Peyer's patch (tissue), 4 donors: Measurements from ENCODE around the gene CERK. TPM values are rescaled to one million over a fixed set of nuclear protein-coding genes. Genes with fewer than 3 reads are reported as not detected.

Source experiments
- DNase-seq, 3 donors: peaks; one replicate each; pipeline ENCODE4 v3.0.0-alpha.2; 2017 to 2019
- H3K27ac ChIP-seq, 4 donors: fragments of 200-600 bp; sonication (generic); one replicate each; pipeline ENCODE4 v1.5.1; 2016 to 2019
- H3K27me3 ChIP-seq, 2 donors: fragments of 200-600 bp; sonication (generic); one replicate each; pipeline ENCODE4 v1.5.1; 2019
- H3K36me3 ChIP-seq, 3 donors: fragments of 200-600 bp; sonication (generic); one replicate each; pipeline ENCODE4 v1.5.1; 2016 to 2019
- H3K4me1 ChIP-seq, 4 donors: fragments of 200-600 bp; sonication (generic); one replicate each; pipeline ENCODE4 v1.5.1; 2016 to 2019
- H3K4me3 ChIP-seq, 4 donors: fragments of 200-600 bp; sonication (generic); 1 replicate in 3 of 4; 2 replicates in 1 of 4; pipeline ENCODE4 v1.5.1; 2016 to 2019; ENCODE audit warnings: mild to moderate bottlenecking in 1 of 4
- H3K9me3 ChIP-seq, 4 donors: fragments of 200-600 bp; sonication (generic); one replicate each; pipeline ENCODE4 v1.5.1; 2016 to 2019; ENCODE audit warnings: mild to moderate bottlenecking in 1 of 4
- CTCF ChIP-seq, 6 experiments: fragments of 450-650 bp in 4 of 6; fragments of 200-600 bp in 2 of 6; sonication (generic) in 1 of 6; IDR thresholded peaks; one replicate each; pipeline ENCODE4 v1.5.1; 2017 to 2019; ENCODE audit warnings: antibody characterized with exemption in 6 of 6, mild to moderate bottlenecking in 3 of 6, moderate library complexity in 1 of 6
- POLR2A ChIP-seq, 2 donors: fragments of 450-650 bp; IDR thresholded peaks; one replicate each; pipeline ENCODE4 v1.5.1; 2017; ENCODE audit warnings: antibody characterized with exemption in 2 of 2, mild to moderate bottlenecking in 2 of 2, moderate library complexity in 2 of 2
- total RNA-seq, 4 donors: library from RNA; depleted of rRNA; stranded (reverse); fragments of >200 nt; gene quantifications; one replicate each; pipeline ENCODE4 v1.1.0, GENCODE V29; 2016

Gene CERK
- total RNA-seq, 4 donors from 2014 or later: 89.1 to 131 (median 94.7) TPM

GRCh38 chr22:46774253-46774979 is 36.4 kb upstream of the CERK start:
- Histone ChIP-seq H3K27ac (peak overlapping the region; percentile 45 to 82 (median 70)), H3K9me3 (no peaks in the 10 kb centered on the region), H3K4me3 (peak overlapping the region in 1 of 4 donors; percentile 29), H3K27me3 (no peaks in the 10 kb centered on the region), H3K36me3 (no peaks in the 10 kb centered on the region), H3K4me1 (peaks cover 4 to 58% (median 55%) of the 10 kb centered on the region in 4 donors)
- TF ChIP-seq CTCF (IDR thresholded peaks at IDR 0.05): no peak
- TF ChIP-seq POLR2A (IDR thresholded peaks at IDR 0.05): no peak
- DNase-seq: peak; percentile 52 to 84 (median 80)

GRCh38 chr22:46773076-46773475 is 35.0 kb upstream of the CERK start:
- TF ChIP-seq POLR2A (IDR thresholded peaks at IDR 0.05) (no peak), CTCF (IDR thresholded peaks at IDR 0.05) (no peak)
- Histone ChIP-seq H3K36me3 (no peaks in the 10 kb centered on the region), H3K9me3 (no peaks in the 10 kb centered on the region), H3K27me3 (no peaks in the 10 kb centered on the region), H3K4me1 (peaks cover 4 to 63% (median 61%) of the 10 kb centered on the region in 4 donors), H3K4me3 (no peak overlapping the region), H3K27ac (peak overlapping the region; percentile 16 to 82 (median 55))
- no peak for DNase-seq

- Histone ChIP-seq H3K27me3 (no peaks in the 10 kb centered on the region), H3K36me3 (peaks cover 0 to 10% (median 0%) of the 10 kb centered on the region in 3 donors), H3K4me3 (peak overlapping the region in 1 of 4 donors; percentile 6), H3K27ac (peak overlapping the region; percentile 59 to 81 (median 74)), H3K9me3 (no peaks in the 10 kb centered on the region), H3K4me1 (peaks cover 0 to 55% (median 45%) of the 10 kb centered on the region in 4 donors)
- no peak for TF ChIP-seq POLR2A (IDR thresholded peaks at IDR 0.05)
- peak in 2 of 3 donors; percentile 79 for DNase-seq
Measured at GRCh38 chr22:46770726-46771125, 32.7 kb upstream of the CERK start.

- peaks cover 0 to 49% (median 40%) of the 10 kb centered on the region in 4 donors for H3K4me1 ChIP-seq
- peaks cover 0 to 10% (median 0%) of the 10 kb centered on the region in 3 donors for H3K36me3 ChIP-seq
- TF ChIP-seq POLR2A (IDR thresholded peaks at IDR 0.05): no peak
- TF ChIP-seq CTCF (IDR thresholded peaks at IDR 0.05): no peak
- H3K27me3 ChIP-seq: no peaks in the 10 kb centered on the region
- H3K27ac ChIP-seq: peak overlapping the region; percentile 59 to 81 (median 74)
- H3K4me3 ChIP-seq: peak overlapping the region in 1 of 4 donors; percentile 6
- H3K9me3 ChIP-seq: no peaks in the 10 kb centered on the region
- DNase-seq: no peak
Measured at GRCh38 chr22:46770151-46770641, 32.1 kb upstream of the CERK start.

- H3K27me3 ChIP-seq: no peaks in the 10 kb centered on the region
- peak overlapping the region; percentile 59 to 81 (median 74) for H3K27ac ChIP-seq
- TF ChIP-seq CTCF (IDR thresholded peaks at IDR 0.05): no peak
- TF ChIP-seq POLR2A (IDR thresholded peaks at IDR 0.05): no peak
- no peaks in the 10 kb centered on the region for H3K9me3 ChIP-seq
- peaks cover 0 to 49% (median 36%) of the 10 kb centered on the region in 4 donors for H3K4me1 ChIP-seq
- H3K36me3 ChIP-seq: peaks cover 0 to 10% (median 0%) of the 10 kb centered on the region in 3 donors
- DNase-seq: no peak
- H3K4me3 ChIP-seq: no peak overlapping the region
Measured at GRCh38 chr22:46769706-46770105, 31.7 kb upstream of the CERK start.

- Histone ChIP-seq H3K4me1 (peaks cover 0 to 49% (median 32%) of the 10 kb centered on the region in 4 donors), H3K36me3 (peaks cover 0 to 10% (median 0%) of the 10 kb centered on the region in 3 donors), H3K9me3 (no peaks in the 10 kb centered on the region), H3K4me3 (no peak overlapping the region), H3K27ac (peak overlapping the region; percentile 59 to 81 (median 74)), H3K27me3 (no peaks in the 10 kb centered on the region)
- TF ChIP-seq POLR2A (IDR thresholded peaks at IDR 0.05) (no peak), CTCF (IDR thresholded peaks at IDR 0.05) (no peak)
- DNase-seq: peak in 2 of 3 donors; percentile 69 to 81
Measured at GRCh38 chr22:46769191-46769675, 31.2 kb upstream of the CERK start.
